ENCODE data around the gene GUCY2C.

GRCh38 chr12:14691560-14691959 lies 4.8 kb downstream of the GUCY2C start:
- TF ChIP-seq EZH2phosphoT487 (conservative IDR thresholded peaks at IDR 0.05; ENCODE audit: low read length) (no peak), CTCF (IDR thresholded peaks at IDR 0.05; ENCODE audit: insufficient read depth, low read length, poor library complexity, severe bottlenecking) (no peak)

Measured in SU-DHL-6 (cell line).